ENCODE measurements around the gene RPL31. TPM values are rescaled to one million over a fixed set of nuclear protein-coding genes. Genes with fewer than 3 reads are reported as not detected.

RPL31 gene
- 1,289 and 1,555 TPM in 2 replicates for total RNA-seq (2014; rRNA removed; shearing (Covaris generic))

GRCh38 chr2:101001691-101002561 lies at the start of gene RPL31:
Gene RPL31 (plus strand): TSS chr2:101002289. CDS start chr2:101002702, 413 bp downstream.

Other genes with a start within 250 kb of the RPL31 start
- 50.3 and 62.5 TPM in 2 replicates for gene NPAS2, start 182.2 kb upstream of the RPL31 start, total RNA-seq (2014; rRNA removed; shearing (Covaris generic))
- gene TBC1D8, start 149.1 kb downstream of the RPL31 start, total RNA-seq (2014; rRNA removed; shearing (Covaris generic)), result 31.8 and 34.0 TPM in 2 replicates

All from A375 (cell line).